K562 (cell line): ENCODE results near the gene TRIOBP. TPM values are rescaled to one million over a fixed set of nuclear protein-coding genes. Genes with fewer than 3 reads are reported as not detected.

Experiments
- ATAC-seq: fragments of 200-7000 bp; cut with Tn5 transposase; 3 replicates; pipeline ENCODE4 v1.9.1; 2020; ENCODE audit warnings: moderate library complexity
- BruUV-seq: library from RNA; stranded (reverse); fragments of 400-500 nt; replicated peaks from 2 replicates; lab custom pipeline; 2021; lab: Mats Ljungman, UMichigan
- CTCF ChIA-PET: fragments of 300-600 bp; formaldehyde crosslinking; extraction: SDS; loops from one replicate; lab custom pipeline; 2021; ENCODE audit warnings: low intra/inter-chr PET ratio; lab: Yijun Ruan, JAX
- POLR2A ChIA-PET: fragments of 300-600, 350-650 bp; sonication (Branson Sonifier 250); formaldehyde crosslinking; extraction: SDS; loops from one replicate; lab custom pipeline; 2021; ENCODE audit warnings: antibody characterized with exemption, inconsistent platforms; lab: Yijun Ruan, JAX
- DNase-seq, 4 experiments: peaks; one replicate each; pipeline versions ENCODE4 v3.0.0 to v3.0.0-alpha.2; 2011 to 2018; ENCODE audit warnings: low spot score in 3 of 4, mixed read lengths in 3 of 4; ENCODE audit errors: extremely low read depth in 1 of 4
- FAIRE-seq: peaks from 2 replicates; lab custom pipeline; 2011; peaks lifted over from hg19 to GRCh38; lab: Jason Lieb, UNC
- H2AFZ ChIP-seq: 2 replicates; pipeline ENCODE4 v1.6.0; 2011; ENCODE audit warnings: low read depth, low read length, control low read depth, inconsistent platforms
- H3K27ac ChIP-seq: fragments of 200-600 bp; 3 replicates; pipeline ENCODE4 v1.8.0; 2011; ENCODE audit warnings: low read depth, mild to moderate bottlenecking, control low read depth, inconsistent platforms, low read length, moderate library complexity, mixed read lengths; ENCODE audit errors: extremely low read depth
- H3K27me3 ChIP-seq, 2 experiments: fragments of 300-600 bp in 1 of 2; 2 replicates in 1 of 2; 3 replicates in 1 of 2; pipeline versions ENCODE4 v1.6.0 to v1.8.0; 2011; ENCODE audit warnings: inconsistent platforms in 2 of 2, low read length in 2 of 2, mild to moderate bottlenecking in 1 of 2, mixed read lengths in 1 of 2, moderate library complexity in 1 of 2; ENCODE audit not compliant: control insufficient read depth in 2 of 2, insufficient read depth in 2 of 2
- H3K36me3 ChIP-seq: fragments of 300-600 bp; 3 replicates; pipeline ENCODE4 v1.8.0; 2011; ENCODE audit warnings: mild to moderate bottlenecking, low read length, inconsistent platforms; ENCODE audit not compliant: control insufficient read depth, insufficient read depth
- H3K4me1 ChIP-seq, 2 experiments: fragments of 200-600 bp in 1 of 2; replicated peaks in 1 of 2; 2 replicates in 1 of 2; 3 replicates in 1 of 2; pipeline versions ENCODE4 v1.5.1 to v1.8.0; 2011; ENCODE audit warnings: inconsistent platforms in 2 of 2, low read length in 2 of 2, mild to moderate bottlenecking in 1 of 2, mixed read lengths in 1 of 2, moderate library complexity in 1 of 2; ENCODE audit not compliant: control insufficient read depth in 2 of 2, insufficient read depth in 2 of 2
- H3K4me2 ChIP-seq: 2 replicates; pipeline ENCODE4 v1.6.1; 2011; ENCODE audit warnings: low read length, control low read depth, inconsistent platforms, mixed read lengths; ENCODE audit not compliant: insufficient read depth
- H3K4me3 ChIP-seq: fragments of 200-600 bp; sonication (generic), shearing (Covaris generic); 2 replicates; pipeline ENCODE4 v1.5.1; 2016; ENCODE audit warnings: control low read depth, inconsistent platforms
- H3K79me2 ChIP-seq: fragments of 200-600 bp; 3 replicates; pipeline ENCODE4 v1.8.0; 2011; ENCODE audit warnings: low read length, inconsistent platforms; ENCODE audit not compliant: control insufficient read depth, insufficient read depth
- H3K9ac ChIP-seq, 2 experiments: 2 replicates each; pipeline versions ENCODE4 v1.6.0 to v1.6.1; 2011; ENCODE audit warnings: low read depth in 2 of 2, low read length in 2 of 2, control low read depth in 1 of 2, inconsistent platforms in 1 of 2, mild to moderate bottlenecking in 1 of 2, mixed read lengths in 1 of 2; ENCODE audit not compliant: insufficient read depth in 1 of 2
- H3K9me1 ChIP-seq: one replicate; pipeline ENCODE4 v1.6.0; 2011; ENCODE audit warnings: inconsistent platforms, mild to moderate bottlenecking, low read length, moderate library complexity; ENCODE audit not compliant: control insufficient read depth, insufficient read depth
- H3K9me3 ChIP-seq: replicated peaks from 2 replicates; pipeline ENCODE4 v1.5.1; 2011; ENCODE audit warnings: low read depth, low read length, inconsistent platforms; ENCODE audit not compliant: control insufficient read depth, insufficient read depth
- H4K20me1 ChIP-seq: replicated peaks from 2 replicates; pipeline ENCODE4 v1.6.1; 2011; ENCODE audit warnings: low read length, inconsistent platforms, mixed read lengths; ENCODE audit not compliant: control insufficient read depth, insufficient read depth
- GTF2E2 ChIP-seq: fragments of 200-800 bp; sonication (Bioruptor generic); IDR thresholded peaks from 2 replicates; pipeline ENCODE4 v1.6.1; 2016; ENCODE audit warnings: missing genetic modification characterization, missing compliant biosample characterization
- POLR2G ChIP-seq: fragments of 200-400 bp; formaldehyde crosslinking; IDR thresholded peaks from 2 replicates; pipeline ENCODE4 v1.6.1; 2017; ENCODE audit warnings: low read depth, mild to moderate bottlenecking, antibody characterized with exemption, low read length, moderate library complexity
- RBFOX2 ChIP-seq: fragments of 200-400 bp; formaldehyde crosslinking; IDR thresholded peaks from 2 replicates; pipeline ENCODE4 v1.6.1; 2017; ENCODE audit warnings: low read depth, mild to moderate bottlenecking, low read length, moderate library complexity
- WHSC1 ChIP-seq: IDR thresholded peaks from one replicate; pipeline ENCODE4 v1.6.1; 2012; ENCODE audit warnings: low read length, control low read depth, inconsistent platforms
- WGBS: fragments of 100-300 bp; shearing (Covaris generic); methylation state at CpG from one replicate; pipeline ENCODE4 v1.1.6; 2016; ENCODE audit warnings: low coverage, mixed read lengths; ENCODE audit not compliant: insufficient coverage; ENCODE audit errors: missing lambda C conversion rate; 5-methylcytosine and 5-hydroxymethylcytosine counted together
- in situ Hi-C: fragments of 300-500 bp; cut with MboI; formaldehyde crosslinking; loops from 4 replicates; pipeline ENCODE4 v1.15.0; 2018; ENCODE audit warnings: inconsistent platforms, mixed read lengths
- intact Hi-C: fragments of 100-400 bp; cut with micrococcal nuclease; formaldehyde crosslinking; loops from 2 replicates; pipeline ENCODE4 v1.14.2; 2022
- polyA plus RNA-seq, 8 experiments: library from polyadenylated mRNA; depleted of rRNA in 4 of 8; stranded (reverse) in 5 of 8; unstranded in 3 of 8; fragments of >200 nt; fragmentation: Nextera tagmentation in 2 of 8; fragmentation: Illumina TruSeq in 1 of 8; extraction: Ambion mirVana in 2 of 8; extraction: Trizol in 1 of 8; gene quantifications; 2 replicates each; pipeline versions ENCODE4 v1.2.1 to v1.2.3, GENCODE V29; 2011 to 2014; ENCODE audit warnings: inconsistent platforms in 1 of 8, missing spikeins in 1 of 8
- total RNA-seq, 7 experiments: library from RNA; depleted of rRNA in 6 of 7; stranded (reverse); fragments of >200 nt in 6 of 7; fragmentation: Illumina TruSeq in 2 of 7; extraction: Trizol in 2 of 7; gene quantifications; 2 replicates each; pipeline versions ENCODE4 v1.2.1 to v1.2.3, GENCODE V29; 2011 to 2021; ENCODE audit warnings: low replicate concordance in 1 of 7

The TRIOBP gene
- total and polyA plus RNA-seq, 9 of the 15 experiments (the other 6 are each of a cell fraction or from before 2014, with no cell fraction given), result 0.24 to 13.8 (median 5.5) TPM

DNA sequence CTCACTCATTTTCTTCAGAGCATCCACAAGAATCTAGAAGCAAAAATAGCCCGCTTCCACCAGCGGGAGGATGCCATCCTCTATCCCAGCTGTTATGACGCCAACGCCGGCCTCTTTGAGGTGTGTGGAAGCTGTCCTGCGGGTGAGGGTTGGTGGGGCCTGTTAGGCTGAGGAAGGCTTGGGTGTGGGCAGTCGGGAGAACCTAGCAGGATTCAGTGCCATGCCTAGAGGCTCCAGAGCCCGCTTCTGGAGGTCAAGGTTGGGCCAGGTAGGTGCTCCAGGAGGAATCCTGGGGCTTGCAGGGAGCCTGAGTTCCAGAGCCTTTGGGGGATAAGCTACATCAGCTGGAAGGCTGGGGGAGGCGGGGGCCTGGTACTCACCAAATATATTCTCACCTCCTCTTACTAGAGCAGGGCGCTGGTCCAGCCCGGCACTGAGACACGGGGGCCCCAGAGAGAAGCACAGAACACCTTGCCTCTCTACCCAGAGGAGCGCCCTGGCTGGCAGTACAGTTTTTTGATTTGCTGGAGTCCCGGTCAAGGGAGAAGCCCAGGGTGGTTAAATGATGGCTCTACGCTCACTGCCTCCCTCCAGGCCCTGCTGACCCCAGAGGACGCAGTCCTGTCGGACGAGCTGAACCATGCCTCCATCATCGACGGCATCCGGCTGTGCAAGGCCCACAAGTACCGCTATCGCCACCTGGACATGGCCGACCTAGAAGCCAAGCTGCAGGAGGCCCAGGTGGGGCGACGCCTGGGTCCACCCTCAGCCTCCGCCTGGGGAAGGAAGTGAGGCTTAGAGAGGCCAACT, 116.2 kb downstream of the TRIOBP start:
- ChIA-PET CTCF (no interaction called here), POLR2A (interaction anchor here (0.6 kb wide), 2 partner anchors 16 to 762 kb away, joined by 3 read pairs; no protein-coding TSS in a partner anchor)
- Histone ChIP-seq H3K27me3 (no peaks in the 10 kb centered on the region), H4K20me1 (no peaks in the 10 kb centered on the region), H2AFZ (no peak overlapping the region), H3K4me1 (peaks cover 14 to 20% of the 10 kb centered on the region in 2 experiments; a peak in 4 of 5 replicates), H3K4me2 (no peak overlapping the region), H3K9me1 (no peaks in the 10 kb centered on the region), H3K4me3 (no peak overlapping the region), H3K9ac (peak overlapping the region in 1 of 2 experiments; percentile 35; a peak in 1 of 4 replicates), H3K36me3 (peaks cover 61% of the 10 kb centered on the region; the same call in 2 of the 3 replicates), H3K79me2 (peaks cover 30% of the 10 kb centered on the region), H3K9me3 (no peaks in the 10 kb centered on the region), H3K27ac (no peak overlapping the region)
- in situ Hi-C loops, result no loop called here
- BruUV-seq, result no TSS peak
- ATAC-seq (no peak), DNase-seq (no peak), FAIRE-seq (no peak)
- 92% methylated on average over 21 of the region's 27 CpGs for WGBS
- intact Hi-C loops, result no loop called here
- no peak for TF ChIP-seq GTF2E2
- TF ChIP-seq RBFOX2, result peak; percentile 16; the same call in 1 of the 2 replicates
- 0 out of 2 replicates have a peak, but pooled peaks have one; percentile 33 for TF ChIP-seq POLR2G
- TF ChIP-seq WHSC1, result no peak
